PC-9 (cell line): Measurements from ENCODE around the gene NXNL1. TPM values are rescaled to one million over a fixed set of nuclear protein-coding genes. Genes with fewer than 3 reads are reported as not detected.
"Not testable (repeated sequence)": the region's sequence is repeated elsewhere in the genome, so short reads cannot be mapped to it uniquely, and the experiment has no call there.

Source experiments
- Bru-seq: library from RNA; stranded (reverse); fragments of 400-500 nt; gene quantifications from one replicate; lab custom pipeline; 2021; lab: Mats Ljungman, UMichigan
- BruChase-seq, 2 experiments: library from RNA; stranded (reverse); fragments of 400-500 nt; gene quantifications; one replicate each; lab custom pipeline; 2021; lab: Mats Ljungman, UMichigan
- BruUV-seq: library from RNA; stranded (reverse); fragments of 400-500 nt; replicated peaks from 2 replicates; lab custom pipeline; 2021; lab: Mats Ljungman, UMichigan
- CTCF ChIA-PET: fragments of 300-600 bp; sonication (Branson Sonifier 250); formaldehyde crosslinking; loops from one replicate; lab custom pipeline; 2022; ENCODE audit warnings: antibody characterized with exemption; lab: Charles Lee
- POLR2A ChIA-PET: fragments of 300-600 bp; sonication (Branson Sonifier 250); formaldehyde crosslinking; loops from one replicate; lab custom pipeline; 2022; ENCODE audit warnings: antibody characterized with exemption; ENCODE audit not compliant: unreplicated experiment; lab: Charles Lee
- DNase-seq, 2 experiments: peaks; one replicate each; pipeline versions ENCODE4 v3.0.0 to v3.0.0-alpha.2; 2015 to 2022; ENCODE audit warnings: mixed read lengths in 1 of 2
- H2AFZ ChIP-seq: fragments of 200-600 bp; sonication (generic); 2 replicates; pipeline ENCODE4 v1.8.1; 2017; ENCODE audit warnings: antibody characterized with exemption
- H3F3A ChIP-seq: fragments of 200-600 bp; sonication (generic); 2 replicates; pipeline ENCODE4 v1.8.1; 2017; ENCODE audit warnings: antibody characterized with exemption, mild to moderate bottlenecking, low read depth; ENCODE audit not compliant: insufficient read depth
- H3K27ac ChIP-seq: fragments of 200-600 bp; sonication (generic); 2 replicates; pipeline ENCODE4 v1.6.1; 2016; ENCODE audit warnings: mixed run types
- H3K27me3 ChIP-seq: fragments of 200-600 bp; sonication (generic); 2 replicates; pipeline ENCODE4 v1.6.1; 2016; ENCODE audit warnings: low read depth, mixed run types; ENCODE audit not compliant: insufficient read depth
- H3K36me3 ChIP-seq: fragments of 200-600 bp; sonication (generic); 2 replicates; pipeline ENCODE4 v1.6.1; 2016; ENCODE audit warnings: low read depth, mixed run types
- H3K4me1 ChIP-seq: fragments of 200-600 bp; sonication (generic); replicated peaks from 2 replicates; pipeline ENCODE4 v1.6.1; 2016; ENCODE audit warnings: mixed run types; ENCODE audit not compliant: insufficient read depth
- H3K4me2 ChIP-seq: fragments of 200-600 bp; sonication (generic); 2 replicates; pipeline ENCODE4 v1.6.1; 2017; ENCODE audit warnings: mixed run types
- H3K4me3 ChIP-seq: fragments of 200-600 bp; sonication (generic); 2 replicates; pipeline ENCODE4 v1.6.1; 2016; ENCODE audit warnings: mixed run types
- H3K79me2 ChIP-seq: fragments of 200-600 bp; sonication (generic); 2 replicates; pipeline ENCODE4 v1.6.1; 2017; ENCODE audit warnings: low read depth, mixed run types
- H3K9me2 ChIP-seq: fragments of 200-600 bp; sonication (generic); 2 replicates; pipeline ENCODE4 v1.8.1; 2017; ENCODE audit warnings: mild to moderate bottlenecking; ENCODE audit not compliant: insufficient read depth
- H3K9me3 ChIP-seq: fragments of 200-600 bp; sonication (generic); 2 replicates; pipeline ENCODE4 v1.8.1; 2016; ENCODE audit warnings: low read depth; ENCODE audit not compliant: insufficient read depth
- H4K20me1 ChIP-seq: fragments of 200-600 bp; sonication (generic); 2 replicates; pipeline ENCODE4 v1.8.1; 2017; ENCODE audit not compliant: insufficient read depth
- CTCF ChIP-seq: fragments of 200-600 bp; sonication (generic); conservative IDR thresholded peaks from 2 replicates; pipeline ENCODE4 v1.6.1; 2017; ENCODE audit warnings: mixed run types, antibody characterized with exemption, mild to moderate bottlenecking, moderate library complexity
- EZH2 ChIP-seq: fragments of 200-600 bp; sonication (generic); IDR thresholded peaks from 2 replicates; pipeline ENCODE4 v1.8.0; 2017; ENCODE audit warnings: antibody characterized with exemption, low read depth
- intact Hi-C: fragments of 100-400 bp; cut with micrococcal nuclease; formaldehyde crosslinking; loops from one replicate; pipeline ENCODE4 v1.10.0; 2022; ENCODE audit not compliant: unreplicated experiment
- long read RNA-seq: library from polyadenylated mRNA; stranded (forward); transcript quantifications from one replicate; pipeline ENCODE4 v2.0.0, GENCODE V29; 2022
- total RNA-seq: library from RNA; stranded (reverse); gene quantifications from 2 replicates; pipeline ENCODE4 v1.2.3, GENCODE V29; 2021

The NXNL1 gene
- total RNA-seq: not detected in 2 replicates
- Bru-seq, nascent RNA: not detected
- not detected for BruChase-seq, experiment 1, labeled RNA remaining after a 2-hour chase
- BruChase-seq, experiment 2, labeled RNA remaining after a 6-hour chase: not detected
- long read RNA-seq: 0 reads

GRCh38 chr19:17460372-17461230 lies at the start of gene NXNL1:
NXNL1 (minus strand) TSS chr19:17460926; CDS start chr19:17460869, 57 bp downstream.
- no peaks in the 10 kb centered on the region for H3K9me3 ChIP-seq
- POLR2A ChIA-PET: interaction anchor here (0.6 kb wide), 1 partner anchor 399 kb away, joined by 7 read pairs; no protein-coding TSS in a partner anchor
- H3K27me3 ChIP-seq: no peaks in the 10 kb centered on the region
- H3K4me2 ChIP-seq: no peak within 1 kb of the TSS
- TF ChIP-seq EZH2 (no peak), CTCF (no peak)
- no peak within 1 kb of the TSS for H3K27ac ChIP-seq
- no peak within 1 kb of the TSS for H2AFZ ChIP-seq
- H3K4me3 ChIP-seq: no peak within 1 kb of the TSS
- no peaks in the 10 kb centered on the region for H3K36me3 ChIP-seq
- H3K4me1 ChIP-seq: no peaks in the 10 kb centered on the region
- BruUV-seq: no TSS peak
- no peaks in the 10 kb centered on the region for H4K20me1 ChIP-seq
- DNase-seq: no peak
- H3K79me2 ChIP-seq: no peaks in the 10 kb centered on the region
- no peaks in the 10 kb centered on the region for H3K9me2 ChIP-seq
- CTCF ChIA-PET: interaction anchor here (0.5 to 0.6 kb wide), 2 partner anchors 13 to 70 kb away, joined by 4 read pairs; no protein-coding TSS in a partner anchor
- no peaks in the 10 kb centered on the region; the same call in 1 of the 2 replicates for H3F3A ChIP-seq
- intact Hi-C loops: no loop called here

- Histone ChIP-seq H3K4me1 (peaks cover 39% of the 10 kb centered on the region), H3K4me2 (peak overlapping the region; percentile 59), H3K4me3 (peak overlapping the region; percentile 1; the same call in 1 of the 2 replicates), H3F3A (peaks cover 37% of the 10 kb centered on the region), H3K79me2 (peaks cover 81% of the 10 kb centered on the region), H3K36me3 (peaks cover 14% of the 10 kb centered on the region; the same call in 1 of the 2 replicates), H3K27ac (peak overlapping the region; percentile 98)
- CTCF ChIA-PET, POLR2A ChIA-PET, H3K9me2 ChIP-seq, BruUV-seq, H2AFZ ChIP-seq, intact Hi-C loops, H3K9me3 ChIP-seq, H4K20me1 ChIP-seq, H3K27me3 ChIP-seq: not testable (repeated sequence)
- DNase-seq: peak in 1 of 2 experiments; percentile 44
Observed at GRCh38 chr19:17508558-17508933, 47.8 kb upstream of the NXNL1 start.

- Histone ChIP-seq H3K4me2 (no peak overlapping the region), H3K79me2 (peaks cover 72% of the 10 kb centered on the region), H3K27ac (no peak overlapping the region), H3K9me2 (no peaks in the 10 kb centered on the region), H3K27me3 (no peaks in the 10 kb centered on the region), H2AFZ (no peak overlapping the region), H3K4me1 (peaks cover 27% of the 10 kb centered on the region), H3K4me3 (no peak overlapping the region), H3K9me3 (no peaks in the 10 kb centered on the region), H3K36me3 (peaks cover 14% of the 10 kb centered on the region; the same call in 1 of the 2 replicates), H4K20me1 (peaks cover 14% of the 10 kb centered on the region; the same call in 1 of the 2 replicates), H3F3A (peaks cover 49% of the 10 kb centered on the region)
- no peak for DNase-seq
- TF ChIP-seq CTCF (no peak), EZH2 (no peak)
- CTCF ChIA-PET: no interaction called here
- intact Hi-C loops: no loop called here
- no TSS peak for BruUV-seq
- POLR2A ChIA-PET: no interaction called here
Observed at GRCh38 chr19:17506745-17507144, 46.0 kb upstream of the NXNL1 start.
